22Rv1 (cell line): ENCODE data around the gene ZNF575.

Experiments
- H3K27ac ChIP-seq: fragments of 450-650 bp; 2 replicates; pipeline ENCODE4 v1.5.1; 2017
- ZFX ChIP-seq: fragments of 450-650 bp; IDR thresholded peaks from 2 replicates; pipeline ENCODE4 v1.6.1; 2017; ENCODE audit warnings: antibody characterized with exemption, borderline replicate concordance
- TF ChIP-seq, protein P1 (sequence below): fragments of 450-650 bp; IDR thresholded peaks from 2 replicates; pipeline ENCODE4 v1.5.1; 2017; ENCODE audit warnings: mild to moderate bottlenecking

Gene ZNF575

DNA sequence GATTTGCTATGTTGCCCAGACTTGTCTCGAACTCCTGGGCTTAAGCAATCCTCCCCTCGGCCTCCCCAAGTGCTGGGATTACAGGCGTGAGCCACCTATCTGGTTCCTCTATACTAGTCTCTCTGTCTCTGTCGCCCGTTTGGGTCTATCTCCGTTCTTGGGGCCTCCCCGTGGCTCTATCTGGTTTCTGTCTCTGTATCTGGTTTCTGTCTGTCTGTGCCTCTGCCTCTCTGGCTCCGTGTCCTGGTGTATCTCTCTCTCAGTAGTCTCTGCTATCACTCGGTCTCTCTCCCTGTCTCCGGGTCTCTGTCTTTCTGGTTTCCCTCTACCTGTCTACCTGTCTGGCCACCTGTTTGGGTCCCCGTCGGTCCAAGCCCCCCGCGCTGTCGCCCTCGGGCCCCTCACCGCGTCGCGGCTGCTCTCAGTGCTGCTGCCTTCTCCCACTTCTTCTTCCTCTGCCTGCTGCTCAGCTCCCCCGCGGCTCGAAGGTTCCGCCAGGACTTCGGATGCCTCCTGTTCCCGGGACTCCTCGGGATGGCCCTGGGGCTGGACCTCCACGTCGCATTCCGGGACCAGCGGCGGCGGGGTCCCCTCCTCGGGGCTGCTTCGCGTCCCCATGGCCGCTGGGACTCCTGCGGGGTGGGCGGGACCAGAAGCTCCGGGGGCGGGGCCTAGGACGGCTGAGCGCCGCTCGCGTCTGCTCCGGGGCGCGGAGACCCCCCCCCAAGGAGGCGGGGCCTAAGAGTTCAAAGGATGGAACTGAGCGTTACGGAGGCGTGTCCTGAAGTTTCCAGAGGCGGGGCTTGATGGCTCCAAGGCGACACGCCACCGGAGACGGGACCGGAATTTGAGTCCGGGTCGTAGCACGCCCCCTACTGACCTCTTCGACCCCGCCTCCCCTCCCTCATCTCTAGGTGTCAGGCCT is 29.2 kb upstream of the ZNF575 start:
- H3K27ac ChIP-seq, result peak overlapping the region; percentile 68
- TF ChIP-seq, protein P1, sequence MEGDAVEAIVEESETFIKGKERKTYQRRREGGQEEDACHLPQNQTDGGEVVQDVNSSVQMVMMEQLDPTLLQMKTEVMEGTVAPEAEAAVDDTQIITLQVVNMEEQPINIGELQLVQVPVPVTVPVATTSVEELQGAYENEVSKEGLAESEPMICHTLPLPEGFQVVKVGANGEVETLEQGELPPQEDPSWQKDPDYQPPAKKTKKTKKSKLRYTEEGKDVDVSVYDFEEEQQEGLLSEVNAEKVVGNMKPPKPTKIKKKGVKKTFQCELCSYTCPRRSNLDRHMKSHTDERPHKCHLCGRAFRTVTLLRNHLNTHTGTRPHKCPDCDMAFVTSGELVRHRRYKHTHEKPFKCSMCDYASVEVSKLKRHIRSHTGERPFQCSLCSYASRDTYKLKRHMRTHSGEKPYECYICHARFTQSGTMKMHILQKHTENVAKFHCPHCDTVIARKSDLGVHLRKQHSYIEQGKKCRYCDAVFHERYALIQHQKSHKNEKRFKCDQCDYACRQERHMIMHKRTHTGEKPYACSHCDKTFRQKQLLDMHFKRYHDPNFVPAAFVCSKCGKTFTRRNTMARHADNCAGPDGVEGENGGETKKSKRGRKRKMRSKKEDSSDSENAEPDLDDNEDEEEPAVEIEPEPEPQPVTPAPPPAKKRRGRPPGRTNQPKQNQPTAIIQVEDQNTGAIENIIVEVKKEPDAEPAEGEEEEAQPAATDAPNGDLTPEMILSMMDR, result peak; percentile 64
- TF ChIP-seq ZFX, result no peak

DNA sequence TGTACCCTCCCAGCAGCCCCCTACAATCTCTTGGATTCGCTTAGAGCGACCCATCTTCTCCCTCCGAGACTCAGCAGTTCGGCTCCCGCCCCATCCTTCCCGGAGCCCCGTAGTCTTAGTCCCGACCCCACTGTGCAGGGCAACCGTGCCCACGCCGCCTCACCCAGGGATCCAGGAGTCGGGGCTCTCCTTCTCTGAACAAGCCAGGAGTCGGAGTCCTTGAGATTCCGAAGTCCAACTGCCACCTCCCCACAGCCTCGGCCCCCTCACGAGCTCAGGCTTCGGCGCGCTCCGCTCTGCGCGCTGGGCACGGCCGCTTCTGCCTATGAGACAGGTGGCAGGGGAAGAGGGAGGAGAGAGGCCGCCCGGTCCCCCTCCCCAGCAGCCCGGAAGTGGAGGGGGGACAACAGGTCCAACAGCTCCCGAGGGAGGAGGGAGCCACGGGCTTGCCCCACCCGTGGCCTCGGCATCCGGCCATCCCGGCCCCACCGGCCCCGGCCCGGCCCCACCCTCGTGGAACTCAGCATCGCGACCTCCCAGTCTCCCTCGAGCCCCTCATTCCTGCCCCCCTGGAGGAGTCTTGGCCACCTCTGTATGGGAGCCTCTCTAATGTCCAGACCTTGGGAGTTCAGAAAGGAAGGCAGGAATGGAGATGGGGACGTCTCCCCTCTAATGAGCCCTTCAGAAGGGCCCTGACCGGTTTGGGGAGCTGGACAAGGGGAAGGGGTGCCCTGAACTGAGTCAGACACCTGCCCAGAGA is 28.4 kb upstream of the ZNF575 start, which contains the start of gene PHLDB3:
Gene PHLDB3, minus strand, starts transcription at position 321 of the 760 bp plus-strand sequence. CDS start 628 bp downstream, outside the sequence.
- peak within 1 kb of the TSS; percentile 68 for H3K27ac ChIP-seq
- TF ChIP-seq, protein P1, result peak; percentile 33; the same call in 1 of the 2 replicates
- TF ChIP-seq ZFX, result no peak

DNA sequence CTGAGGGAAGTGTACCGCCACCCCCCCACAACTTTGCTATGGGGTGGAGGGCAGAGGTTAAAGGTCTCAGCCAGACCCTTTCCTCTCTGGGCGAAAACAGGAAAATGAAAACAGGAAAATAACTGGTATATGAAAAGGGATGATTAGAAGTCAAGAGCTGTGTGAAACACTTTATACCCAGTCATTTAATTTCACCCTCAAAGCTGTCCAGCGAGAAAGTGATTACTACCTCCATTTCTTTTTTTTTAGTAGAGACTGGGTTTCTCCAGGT is 27.9 kb upstream of the ZNF575 start:
- TF ChIP-seq, protein P1, result no peak
- no peak for TF ChIP-seq ZFX
- peak overlapping the region; percentile 68 for H3K27ac ChIP-seq

DNA sequence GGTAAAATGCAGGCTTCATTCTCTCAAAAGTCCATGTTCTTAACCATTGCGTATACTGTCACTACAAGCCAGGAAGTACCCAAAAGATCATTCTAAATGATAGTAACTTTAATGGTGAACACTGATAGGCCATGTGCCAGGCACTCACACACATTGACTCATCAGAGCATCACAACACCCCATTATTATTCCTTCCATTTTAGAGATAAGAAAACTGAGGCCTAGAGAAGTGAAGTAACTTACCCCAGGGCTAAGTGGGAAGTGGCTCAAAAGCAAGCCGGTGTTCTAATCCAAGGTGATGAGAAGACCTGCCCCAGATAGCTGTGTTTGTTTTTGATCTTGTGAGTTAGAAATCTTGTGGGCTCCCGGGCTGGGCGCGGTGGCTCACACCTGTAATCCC is 27.0 kb upstream of the ZNF575 start:
- TF ChIP-seq, protein P1, result no peak
- TF ChIP-seq ZFX, result no peak
- no peak overlapping the region for H3K27ac ChIP-seq

DNA sequence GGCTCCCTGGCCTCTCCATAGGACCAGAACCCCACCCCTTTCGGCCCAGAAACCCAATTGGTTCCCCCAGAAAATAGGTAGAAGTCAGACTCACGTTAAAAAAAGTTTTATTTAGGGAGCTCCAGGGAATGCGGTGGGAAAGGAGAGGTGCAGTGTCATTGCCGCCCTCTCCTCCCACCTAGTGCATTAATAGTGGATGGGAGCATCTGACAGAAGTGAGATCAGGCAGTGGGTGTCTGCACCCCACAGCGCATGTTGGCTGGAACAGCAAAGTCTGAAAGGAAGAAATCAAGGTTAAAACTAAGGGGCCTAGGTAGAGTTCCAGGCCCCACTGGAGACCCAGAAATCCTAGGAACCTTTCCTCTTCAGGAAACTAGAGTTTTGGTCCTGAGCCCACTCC is 26.4 kb upstream of the ZNF575 start:
- no peak overlapping the region for H3K27ac ChIP-seq
- TF ChIP-seq ZFX, result no peak
- TF ChIP-seq, protein P1, result no peak

DNA sequence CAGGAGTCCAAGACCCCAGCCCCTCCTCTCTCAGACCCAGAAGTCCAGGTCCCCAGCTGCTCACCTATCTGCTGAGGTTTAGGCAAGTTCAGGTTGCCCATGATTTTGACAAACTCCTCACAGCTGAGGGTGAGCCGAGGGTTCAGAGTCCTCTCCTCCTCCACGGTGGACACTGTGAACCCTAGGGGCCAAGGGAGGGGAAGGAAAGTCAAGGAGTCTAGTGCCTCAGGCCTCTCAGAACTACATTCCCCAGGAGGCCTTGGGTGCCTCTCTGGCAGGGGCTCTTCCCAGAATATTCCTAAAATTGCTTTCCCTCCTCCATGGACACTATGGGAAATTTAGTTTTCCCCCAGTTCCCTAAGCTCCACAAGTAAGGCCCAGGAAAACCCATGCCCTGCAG is 25.1 kb upstream of the ZNF575 start:
- TF ChIP-seq ZFX, result no peak
- TF ChIP-seq, protein P1, result no peak
- H3K27ac ChIP-seq, result no peak overlapping the region

DNA sequence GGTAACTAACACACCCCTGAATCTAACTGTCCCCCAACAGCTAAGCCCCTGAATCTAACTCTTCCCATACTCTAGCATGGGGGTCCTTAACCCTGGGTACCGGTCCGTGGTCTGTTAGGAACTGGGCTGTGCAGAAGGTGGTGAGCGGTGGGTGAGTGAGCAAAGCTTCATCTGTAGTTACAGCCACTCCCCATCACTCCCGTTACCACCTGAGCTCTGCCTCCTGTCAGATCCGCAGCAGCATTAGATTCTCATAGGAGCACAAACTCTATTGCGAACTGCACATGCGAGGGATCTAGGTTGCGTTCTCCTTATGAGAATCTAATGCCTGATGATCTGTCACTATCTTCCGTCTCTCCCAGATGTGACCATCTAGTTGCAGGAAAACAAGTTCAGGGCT is 22.3 kb upstream of the ZNF575 start:
- TF ChIP-seq, protein P1, result no peak
- TF ChIP-seq ZFX, result no peak
- no peak overlapping the region for H3K27ac ChIP-seq
